ENCODE measurements around the gene TPCN2.

DNA sequence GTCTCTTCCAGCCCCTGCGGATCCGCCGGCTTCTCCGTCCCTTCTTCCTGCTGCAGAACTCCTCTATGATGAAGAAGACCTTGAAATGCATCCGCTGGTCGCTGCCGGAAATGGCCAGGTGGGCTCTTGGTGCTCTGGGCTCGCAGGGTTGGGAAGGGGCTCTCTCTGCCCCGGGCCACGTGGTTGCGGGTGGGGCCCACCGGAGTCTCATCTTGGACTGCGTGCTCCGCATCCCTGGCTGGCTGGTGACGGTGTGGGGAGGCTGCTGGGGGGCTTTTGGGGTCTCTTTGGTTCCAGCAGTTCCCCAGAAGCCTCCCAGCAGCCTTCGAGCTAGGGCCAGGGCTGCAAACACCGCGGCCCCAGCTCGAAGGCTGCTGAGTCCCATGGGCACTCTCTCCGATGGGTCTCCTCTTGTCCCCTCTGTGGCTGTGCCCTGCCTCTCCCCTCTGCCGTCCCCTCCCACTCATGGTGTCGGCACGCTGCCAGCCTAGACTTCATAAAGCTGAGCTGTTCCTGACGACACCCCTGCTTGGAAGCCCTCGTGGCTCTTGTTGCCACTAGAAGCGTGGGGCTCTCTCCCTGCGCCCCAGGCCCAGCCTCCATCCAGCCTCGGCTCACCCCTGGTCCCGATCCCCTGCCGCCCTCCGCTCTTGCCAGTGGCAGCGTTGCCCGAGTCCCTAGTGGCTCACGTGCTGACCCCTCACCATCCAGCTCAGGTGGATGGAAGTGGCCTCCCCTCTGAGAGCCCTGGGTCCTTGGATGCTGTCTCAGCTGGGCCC is 14.3 kb downstream of the TPCN2 start:
- TF ChIP-seq, protein P1, sequence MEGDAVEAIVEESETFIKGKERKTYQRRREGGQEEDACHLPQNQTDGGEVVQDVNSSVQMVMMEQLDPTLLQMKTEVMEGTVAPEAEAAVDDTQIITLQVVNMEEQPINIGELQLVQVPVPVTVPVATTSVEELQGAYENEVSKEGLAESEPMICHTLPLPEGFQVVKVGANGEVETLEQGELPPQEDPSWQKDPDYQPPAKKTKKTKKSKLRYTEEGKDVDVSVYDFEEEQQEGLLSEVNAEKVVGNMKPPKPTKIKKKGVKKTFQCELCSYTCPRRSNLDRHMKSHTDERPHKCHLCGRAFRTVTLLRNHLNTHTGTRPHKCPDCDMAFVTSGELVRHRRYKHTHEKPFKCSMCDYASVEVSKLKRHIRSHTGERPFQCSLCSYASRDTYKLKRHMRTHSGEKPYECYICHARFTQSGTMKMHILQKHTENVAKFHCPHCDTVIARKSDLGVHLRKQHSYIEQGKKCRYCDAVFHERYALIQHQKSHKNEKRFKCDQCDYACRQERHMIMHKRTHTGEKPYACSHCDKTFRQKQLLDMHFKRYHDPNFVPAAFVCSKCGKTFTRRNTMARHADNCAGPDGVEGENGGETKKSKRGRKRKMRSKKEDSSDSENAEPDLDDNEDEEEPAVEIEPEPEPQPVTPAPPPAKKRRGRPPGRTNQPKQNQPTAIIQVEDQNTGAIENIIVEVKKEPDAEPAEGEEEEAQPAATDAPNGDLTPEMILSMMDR (IDR thresholded peaks at IDR 0.05; ENCODE audit: low read depth, low read length, missing input control) = no peak
- TF ChIP-seq RAD21 (IDR thresholded peaks at IDR 0.05) (no peak), EGR1 (IDR thresholded peaks at IDR 0.05; ENCODE audit: low read depth in 2 of 2) (no peak), YY1 (IDR thresholded peaks at IDR 0.05) (no peak), HNF4A (conservative IDR thresholded peaks at IDR 0.05) (no peak), TAF1 (conservative IDR thresholded peaks at IDR 0.05) (no peak), GABPA (IDR thresholded peaks at IDR 0.05 in 1 of 2, conservative IDR thresholded peaks at IDR 0.05 in 1 of 2) (no peak), MAX (IDR thresholded peaks at IDR 0.05) (no peak), RXRA (IDR thresholded peaks at IDR 0.05) (no peak), REST (IDR thresholded peaks at IDR 0.05) (no peak), JUND (IDR thresholded peaks at IDR 0.05) (no peak), HNF4G (IDR thresholded peaks at IDR 0.05) (no peak)
- TF ChIP-seq, protein P2, sequence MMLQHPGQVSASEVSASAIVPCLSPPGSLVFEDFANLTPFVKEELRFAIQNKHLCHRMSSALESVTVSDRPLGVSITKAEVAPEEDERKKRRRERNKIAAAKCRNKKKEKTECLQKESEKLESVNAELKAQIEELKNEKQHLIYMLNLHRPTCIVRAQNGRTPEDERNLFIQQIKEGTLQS (IDR thresholded peaks at IDR 0.05) = no peak
- TF ChIP-seq, protein P3, sequence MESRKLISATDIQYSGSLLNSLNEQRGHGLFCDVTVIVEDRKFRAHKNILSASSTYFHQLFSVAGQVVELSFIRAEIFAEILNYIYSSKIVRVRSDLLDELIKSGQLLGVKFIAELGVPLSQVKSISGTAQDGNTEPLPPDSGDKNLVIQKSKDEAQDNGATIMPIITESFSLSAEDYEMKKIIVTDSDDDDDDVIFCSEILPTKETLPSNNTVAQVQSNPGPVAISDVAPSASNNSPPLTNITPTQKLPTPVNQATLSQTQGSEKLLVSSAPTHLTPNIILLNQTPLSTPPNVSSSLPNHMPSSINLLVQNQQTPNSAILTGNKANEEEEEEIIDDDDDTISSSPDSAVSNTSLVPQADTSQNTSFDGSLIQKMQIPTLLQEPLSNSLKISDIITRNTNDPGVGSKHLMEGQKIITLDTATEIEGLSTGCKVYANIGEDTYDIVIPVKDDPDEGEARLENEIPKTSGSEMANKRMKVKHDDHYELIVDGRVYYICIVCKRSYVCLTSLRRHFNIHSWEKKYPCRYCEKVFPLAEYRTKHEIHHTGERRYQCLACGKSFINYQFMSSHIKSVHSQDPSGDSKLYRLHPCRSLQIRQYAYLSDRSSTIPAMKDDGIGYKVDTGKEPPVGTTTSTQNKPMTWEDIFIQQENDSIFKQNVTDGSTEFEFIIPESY (IDR thresholded peaks at IDR 0.05) = no peak
